ENCODE measurements around the gene CEP192.

GRCh38 chr18:13134551-13135401 is 143.6 kb downstream of the CEP192 start:
- TF ChIP-seq CTCF (IDR thresholded peaks at IDR 0.05) (no peak), POLR2A (IDR thresholded peaks at IDR 0.05) (no peak), POLR2AphosphoS5 (IDR thresholded peaks at IDR 0.05) (no peak)

All from sigmoid colon (tissue), 4 donors.